GM18951 (cell line): Measurements from ENCODE around the gene ZNRF3.
"Not testable (repeated sequence)": the region's sequence is repeated elsewhere in the genome, so short reads cannot be mapped to it uniquely, and the experiment has no call there.

Experiments
- POLR2A ChIP-seq: IDR thresholded peaks from 4 replicates; pipeline ENCODE4 v1.6.1; 2011; ENCODE audit warnings: mild to moderate bottlenecking; ENCODE audit not compliant: insufficient read length, insufficient read depth; ENCODE audit errors: extremely low read depth
- in situ Hi-C: fragments of 300-500 bp; cut with MboI; formaldehyde crosslinking; loops from one replicate; pipeline ENCODE4 v1.12.0; 2022; ENCODE audit warnings: low sequenced_read_pairs, mixed read lengths, inconsistent platforms; ENCODE audit not compliant: unreplicated experiment

ZNRF3 gene

DNA sequence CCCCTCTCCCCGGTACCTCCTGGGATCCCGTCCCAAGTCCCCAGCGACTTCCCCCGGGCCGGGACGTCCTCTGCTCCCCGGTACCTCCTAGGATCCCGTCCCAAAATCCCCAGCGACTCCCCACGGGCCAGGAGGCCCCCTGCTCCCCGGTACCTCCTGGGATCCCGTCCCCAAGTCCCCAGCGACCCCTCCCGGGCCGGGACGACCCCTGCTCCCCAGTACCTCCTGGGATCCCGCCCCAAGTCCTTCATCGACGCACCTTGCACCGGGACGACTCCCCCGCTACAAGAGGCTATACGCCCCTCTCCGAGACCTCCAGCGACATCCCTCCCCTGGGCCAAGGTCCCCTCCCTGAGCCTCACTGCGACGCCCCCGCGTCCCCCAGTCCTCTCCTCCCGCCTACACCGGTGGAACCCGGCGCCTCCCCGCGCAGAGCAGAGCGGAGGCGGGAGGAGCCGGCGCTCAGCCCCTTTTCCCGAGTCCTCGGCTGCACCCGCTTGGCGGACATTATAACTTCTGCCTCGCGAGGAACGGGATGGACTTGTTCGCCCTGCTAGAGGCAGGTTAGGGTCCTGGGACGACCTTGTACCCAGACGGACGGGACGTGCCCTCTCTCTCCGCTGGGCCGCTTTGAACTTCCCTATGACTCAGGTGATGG, 190.4 kb downstream of the ZNRF3 start:
- TF ChIP-seq POLR2A, result no peak
- in situ Hi-C loops, result no loop called here

- in situ Hi-C loops, result no loop called here
- no peak for TF ChIP-seq POLR2A
These were observed 191.0 kb downstream of the ZNRF3 start for GRCh38 chr22:29074276-29074772.

DNA sequence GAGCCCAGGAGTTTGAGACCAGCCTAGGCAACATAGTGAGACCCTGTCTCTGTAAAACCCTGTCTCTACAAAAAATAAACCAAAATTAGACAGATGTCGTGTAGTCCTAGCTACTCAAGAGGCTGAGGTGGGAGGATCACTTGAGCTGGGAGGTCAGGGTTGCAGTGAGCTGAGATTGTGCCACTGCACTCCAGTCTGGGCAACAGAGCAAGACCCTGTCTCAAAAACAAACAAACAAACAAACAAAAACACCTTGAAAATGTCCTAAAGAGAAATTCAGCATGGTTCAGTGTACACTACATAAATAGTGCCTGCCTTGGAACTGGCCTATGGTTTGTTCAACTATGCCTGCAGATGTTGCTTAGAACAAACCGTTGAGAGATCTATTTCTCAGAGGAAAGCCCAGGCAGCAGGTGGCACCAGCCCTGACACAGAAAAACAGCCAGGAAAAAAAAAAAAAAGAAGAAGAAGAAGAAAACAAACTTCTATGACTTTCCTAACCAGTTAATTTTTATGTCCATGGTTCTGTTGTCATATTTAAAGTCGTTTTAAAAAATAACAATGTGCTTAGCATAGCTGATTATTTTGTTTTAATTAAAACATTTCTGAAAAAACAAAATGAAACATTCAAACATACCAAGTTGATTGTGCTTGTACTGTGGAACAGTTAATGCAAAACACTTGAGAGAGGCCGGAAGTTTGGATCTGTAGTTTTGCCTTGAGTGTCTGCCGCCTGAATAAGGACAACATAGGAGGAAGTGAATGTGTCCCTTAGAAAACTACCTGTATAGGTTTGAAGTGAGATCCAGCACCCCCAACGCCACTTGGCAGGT, 194.9 kb downstream of the ZNRF3 start:
- TF ChIP-seq POLR2A, result no peak
- in situ Hi-C loops, result no loop called here

DNA sequence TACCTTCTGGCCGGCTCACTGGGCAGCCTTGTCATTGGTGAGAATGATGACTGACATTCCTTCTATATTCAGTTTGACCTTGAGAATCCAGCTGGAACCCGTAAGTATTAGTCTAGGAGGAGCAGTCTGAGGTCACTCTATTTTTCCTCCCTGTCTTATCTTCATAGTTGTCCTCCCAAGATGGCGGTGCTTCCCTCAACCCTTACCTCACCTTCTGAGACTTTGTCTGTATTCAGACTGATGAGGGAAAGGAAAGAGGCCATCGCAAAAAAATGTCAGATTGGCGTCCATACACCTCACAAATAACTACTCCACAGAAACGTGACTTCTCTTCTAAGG, 195.5 kb downstream of the ZNRF3 start:
- TF ChIP-seq POLR2A, result no peak
- in situ Hi-C loops, result no loop called here

- in situ Hi-C loops, result no loop called here
- no peak for TF ChIP-seq POLR2A
These were observed 196.0 kb downstream of the ZNRF3 start for GRCh38 chr22:29079218-29079901.

DNA sequence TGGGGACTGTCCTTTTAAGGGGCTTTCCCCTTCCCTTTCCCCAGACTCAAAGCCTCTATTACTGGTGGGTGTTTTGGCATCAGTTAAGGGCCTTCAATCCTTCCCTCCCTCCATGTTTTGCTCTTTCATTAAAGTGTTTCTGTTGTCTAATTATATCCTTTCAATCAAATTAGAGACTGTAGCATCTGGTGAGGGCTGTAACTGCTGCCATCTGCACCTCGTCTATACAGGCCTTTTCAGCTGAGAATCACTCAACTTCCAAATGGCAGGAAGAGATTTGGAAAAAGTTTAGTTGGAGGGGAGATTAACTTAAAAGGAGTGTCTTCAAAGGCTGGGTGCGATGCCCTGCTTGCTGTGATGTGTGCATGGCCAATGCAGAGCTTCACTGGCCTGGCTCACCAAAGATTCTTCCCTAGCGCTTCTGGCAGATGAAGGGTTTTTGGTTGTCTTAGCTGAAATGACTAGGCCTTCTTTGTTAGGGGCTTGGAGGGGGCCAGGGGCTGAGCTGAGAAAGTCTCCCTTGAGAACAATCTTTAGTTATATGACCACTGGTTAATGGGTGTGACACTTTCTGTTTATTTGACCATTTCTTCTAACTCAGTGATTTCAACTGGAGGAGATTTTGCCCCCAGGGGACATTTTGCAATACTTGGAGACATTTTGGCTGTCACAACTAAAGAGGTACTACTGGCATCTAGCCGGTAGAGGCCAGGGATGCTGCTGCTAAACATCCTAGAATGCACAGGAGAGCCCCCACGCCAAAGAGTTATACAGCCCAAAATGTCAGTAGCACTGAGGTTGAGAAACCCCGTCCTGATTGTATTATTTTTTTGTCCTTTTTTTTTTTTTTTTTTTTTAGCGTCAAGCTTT, 197.0 kb downstream of the ZNRF3 start:
- TF ChIP-seq POLR2A, result no peak
- in situ Hi-C loops, result no loop called here

- in situ Hi-C loops, result no loop called here
- TF ChIP-seq POLR2A, result no peak
These were observed 198.3 kb downstream of the ZNRF3 start for GRCh38 chr22:29081517-29082236.

- no peak for TF ChIP-seq POLR2A
These were observed 199.6 kb downstream of the ZNRF3 start for GRCh38 chr22:29082826-29083545.

GRCh38 chr22:29083576-29083932, 200.2 kb downstream of the ZNRF3 start:
- in situ Hi-C loops, result not testable (repeated sequence)

More at GRCh38 chr22:29082826-29083545, 199.6 kb downstream of the ZNRF3 start:
- in situ Hi-C loops, result no loop called here

- in situ Hi-C loops, result no loop called here
These were observed 200.7 kb downstream of the ZNRF3 start for GRCh38 chr22:29083933-29084591.

GRCh38 chr22:29087012-29087411, 203.6 kb downstream of the ZNRF3 start:
- in situ Hi-C loops, result no loop called here
- TF ChIP-seq POLR2A, result no peak

More at GRCh38 chr22:29083933-29084591, 200.7 kb downstream of the ZNRF3 start:
- no peak for TF ChIP-seq POLR2A

DNA sequence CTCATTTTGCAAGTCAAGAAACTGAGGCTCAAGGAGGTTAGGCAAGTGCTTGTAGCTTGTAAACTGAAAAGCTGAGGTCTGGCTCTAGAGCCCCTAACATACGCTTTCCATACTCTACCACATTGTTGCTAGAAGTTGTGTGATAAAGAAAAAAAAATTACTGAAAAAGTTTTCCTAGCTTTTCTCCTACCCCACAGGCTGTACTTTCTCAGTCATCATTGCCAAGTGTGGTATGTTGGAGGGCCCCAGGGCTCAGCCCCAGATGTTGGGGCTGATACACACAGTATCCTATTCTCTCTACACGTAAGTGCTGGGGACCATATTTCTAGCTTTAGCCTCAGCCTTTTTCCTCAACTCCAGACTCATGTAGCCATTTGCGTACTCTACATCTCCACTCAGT, 205.4 kb downstream of the ZNRF3 start:
- in situ Hi-C loops, result no loop called here
- TF ChIP-seq POLR2A, result no peak
